GM06990 (cell line): Measurements from ENCODE around the gene OR5T1.

Source experiments
- DNase-seq: peaks from one replicate; pipeline ENCODE4 v3.0.0-alpha.2; 2011; ENCODE audit not compliant: insufficient read length; ENCODE audit errors: extremely low read depth
- H3K27me3 ChIP-seq: replicated peaks from 2 replicates; pipeline ENCODE4 v1.6.0; 2011; ENCODE audit warnings: low read length; ENCODE audit not compliant: control insufficient read depth, insufficient read depth
- H3K36me3 ChIP-seq: 2 replicates; pipeline ENCODE4 v1.5.1; 2011; ENCODE audit warnings: low read length; ENCODE audit not compliant: control insufficient read depth, insufficient read depth
- H3K4me3 ChIP-seq: replicated peaks from 2 replicates; pipeline ENCODE4 v1.5.1; 2011; ENCODE audit warnings: low read depth, mild to moderate bottlenecking, control low read depth, low read length
- CTCF ChIP-seq: IDR thresholded peaks from 2 replicates; pipeline ENCODE4 v1.5.1; 2011; ENCODE audit warnings: low read length, control low read depth, mild to moderate bottlenecking, inconsistent platforms; ENCODE audit not compliant: insufficient read depth, poor library complexity, severe bottlenecking

Gene OR5T1

GRCh38 chr11:56307836-56308235 lies 33.9 kb downstream of the OR5T1 start:
- H3K27me3 ChIP-seq: no peaks in the 10 kb centered on the region
- no peak for DNase-seq
- no peak for TF ChIP-seq CTCF
- no peak overlapping the region for H3K4me3 ChIP-seq
- H3K36me3 ChIP-seq: no peaks in the 10 kb centered on the region

DNA sequence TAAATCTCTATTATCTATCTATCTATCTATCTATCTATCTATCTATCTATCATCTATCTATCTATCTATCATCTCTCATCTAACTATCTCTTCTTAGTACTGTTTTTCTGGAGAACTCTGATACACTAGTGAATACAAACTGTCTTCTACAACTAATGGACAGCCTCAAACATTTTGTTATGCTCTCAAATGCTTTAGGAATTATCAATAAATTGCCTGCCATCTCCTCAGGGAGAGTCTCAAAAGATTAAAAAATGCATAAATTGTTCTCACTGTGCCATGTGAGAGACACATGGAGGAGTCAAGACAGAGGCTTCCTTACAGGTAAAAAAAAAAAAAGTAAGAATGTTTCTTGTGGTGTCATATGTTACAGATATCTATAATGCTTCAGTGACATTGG lies 40.9 kb downstream of the OR5T1 start, which contains the start of gene OR8K3:
OR8K3 (plus strand) TSS at position 301 of the 400 bp plus-strand sequence. CDS start 3,163 bp downstream, outside the sequence.
- Histone ChIP-seq H3K4me3 (no peak within 1 kb of the TSS), H3K36me3 (no peaks in the 10 kb centered on the region), H3K27me3 (no peaks in the 10 kb centered on the region)
- no peak for DNase-seq
- TF ChIP-seq CTCF: no peak
